Measurements from ENCODE around the gene FIBP.

FIBP gene

DNA sequence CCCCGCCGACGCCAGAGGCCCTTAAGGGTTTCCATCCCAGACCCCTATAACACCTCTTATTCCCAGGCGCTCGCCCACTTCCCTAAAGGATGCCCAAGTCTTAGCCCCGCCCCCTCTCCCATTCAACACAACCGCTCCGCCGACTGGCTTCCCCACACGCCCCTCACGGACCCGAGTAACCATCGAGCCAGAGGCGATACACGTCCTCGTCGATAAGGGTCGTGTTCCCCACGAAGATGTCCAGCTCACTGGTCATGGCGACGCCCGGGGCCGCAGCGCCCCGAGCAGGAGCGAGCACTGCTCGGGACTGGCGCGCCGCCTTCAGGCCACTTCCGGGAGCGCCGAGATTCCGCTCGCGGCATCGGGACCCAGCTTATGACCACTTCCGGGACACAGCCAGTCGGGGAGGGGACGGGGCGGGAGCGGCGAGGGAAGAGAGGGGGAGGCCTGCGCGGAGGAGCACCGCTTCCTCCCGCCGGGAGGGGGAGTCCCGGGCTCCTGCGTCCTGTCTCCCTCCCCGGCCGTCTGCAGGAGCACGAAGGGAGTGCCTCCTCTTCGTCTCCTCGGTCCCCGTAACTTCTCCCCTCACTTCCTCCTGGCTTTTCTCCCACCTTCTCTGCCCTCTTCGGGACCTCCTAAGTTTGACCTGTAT lies at the start of gene FIBP:
TSS of gene FIBP (minus strand) at position 309 of the 652 bp plus-strand sequence. CDS start at position 256, 53 bp downstream.
- DNase-seq (ENCODE audit: low spot score), result peak; percentile 97

DNA sequence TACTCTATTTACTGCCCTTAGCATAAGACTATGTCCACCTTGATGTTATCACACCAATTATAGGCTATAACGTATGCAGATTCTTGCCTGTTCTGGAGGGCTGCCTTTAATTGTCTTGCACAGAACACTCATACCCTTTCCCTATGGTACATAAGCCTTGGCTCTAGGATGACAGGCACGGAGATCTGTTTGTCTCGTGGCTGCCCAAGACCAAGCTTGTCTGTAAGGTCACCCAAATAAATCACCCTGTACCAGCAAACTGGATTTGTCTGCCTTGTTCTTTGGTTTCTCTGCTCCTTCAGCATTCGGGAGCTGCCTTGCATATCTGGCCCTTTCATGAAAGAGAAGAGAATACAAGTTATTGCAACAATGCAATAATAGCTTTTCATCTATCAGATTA lies 49.5 kb upstream of the FIBP start:
- DNase-seq (ENCODE audit: low spot score), result no peak

DNA sequence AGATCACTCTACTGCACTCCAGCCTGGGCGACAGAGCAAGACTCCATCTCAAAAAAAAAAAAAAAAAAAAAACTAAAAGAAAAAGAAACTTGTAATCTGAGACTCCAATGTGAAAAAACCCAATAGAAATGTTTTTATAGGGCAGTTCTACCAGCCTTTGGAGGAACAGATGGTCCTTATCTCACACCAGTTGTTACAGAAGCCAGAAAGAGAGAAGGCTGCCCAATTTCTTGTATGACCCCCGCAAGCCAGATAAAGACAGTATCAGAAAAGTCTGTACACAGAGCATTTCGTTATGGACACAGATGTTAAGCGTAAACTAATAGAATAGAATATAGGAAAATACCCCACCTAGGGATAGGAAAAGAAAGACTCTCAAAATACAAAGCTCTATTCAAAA lies 45.7 kb upstream of the FIBP start:
- DNase-seq (ENCODE audit: low spot score), result no peak

DNA sequence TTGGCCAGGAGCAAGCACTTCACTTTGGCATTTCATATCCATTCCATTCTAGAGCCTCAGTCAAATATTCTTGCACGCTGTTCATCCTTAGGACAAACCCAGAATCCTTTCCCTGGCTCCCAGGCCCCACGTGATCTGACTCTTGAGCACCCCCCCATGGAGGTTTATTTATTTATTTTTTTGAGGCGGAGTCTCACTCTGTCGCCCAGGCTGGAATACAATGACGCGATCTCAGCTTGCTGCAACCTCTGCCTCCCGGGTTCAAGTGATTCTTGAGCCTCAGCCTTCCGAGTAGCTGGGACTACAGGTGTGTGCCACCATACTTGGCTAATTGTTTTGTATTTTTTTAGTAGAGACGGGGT lies 44.3 kb upstream of the FIBP start:
- peak; percentile 47 for DNase-seq (ENCODE audit: low spot score)

DNA sequence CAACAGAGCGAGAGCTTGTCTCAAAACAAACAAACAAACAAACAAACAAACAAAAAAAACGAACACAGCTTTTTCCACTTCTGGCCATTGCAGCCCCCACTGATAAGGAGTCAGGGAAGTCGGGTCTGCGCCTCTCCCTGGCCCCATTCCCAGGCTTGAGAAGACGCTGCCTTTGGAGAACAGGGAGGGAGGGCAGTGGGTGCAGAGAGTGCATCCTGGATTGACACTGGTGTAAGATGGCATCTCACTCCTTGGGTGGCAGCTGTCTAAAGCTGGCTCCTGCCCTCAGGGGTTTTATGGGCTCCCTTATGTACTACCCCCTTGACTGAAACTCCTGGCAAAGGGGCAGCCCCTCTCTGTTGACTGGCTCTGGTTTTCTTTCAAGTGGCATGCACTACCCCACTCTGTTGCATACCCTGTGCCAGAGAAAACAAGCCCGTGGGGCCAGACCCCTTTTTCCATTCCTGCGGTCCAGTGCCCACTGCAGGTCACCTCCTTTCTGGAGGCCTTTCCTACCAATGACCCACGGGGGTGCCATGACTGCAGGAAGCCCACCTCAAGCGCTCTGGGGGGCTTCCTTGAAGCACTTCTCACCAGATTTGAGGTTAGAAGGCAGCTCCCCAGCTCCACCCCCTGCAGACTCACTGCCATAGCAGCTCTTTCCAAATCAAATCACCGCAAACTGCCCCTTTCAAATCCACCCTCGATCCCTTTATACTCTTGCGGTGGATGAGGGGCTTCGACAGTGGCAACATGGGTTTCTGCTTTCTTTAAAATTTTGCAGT lies 43.7 kb upstream of the FIBP start:
- no peak for DNase-seq (ENCODE audit: low spot score)

DNA sequence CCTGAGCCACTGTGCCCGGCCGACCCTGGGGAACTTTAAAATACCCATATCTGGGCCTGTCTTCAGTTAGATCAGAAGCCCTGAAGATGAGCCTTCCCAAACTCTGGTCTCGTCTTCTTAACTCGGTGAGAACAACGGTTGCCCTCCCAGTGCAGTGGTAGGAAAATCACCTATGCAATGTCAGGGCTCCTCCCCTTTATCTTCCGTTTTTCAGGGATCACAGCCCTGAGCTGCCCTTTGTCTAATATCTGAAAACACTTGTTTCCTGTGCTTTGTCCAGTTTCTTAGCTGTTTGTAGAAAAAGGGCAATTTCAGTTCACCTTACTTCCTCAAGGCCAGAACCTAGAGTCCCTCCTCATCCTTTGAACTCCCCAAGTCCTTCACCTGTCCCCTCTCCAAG lies 40.4 kb upstream of the FIBP start:
- no peak for DNase-seq (ENCODE audit: low spot score)

DNA sequence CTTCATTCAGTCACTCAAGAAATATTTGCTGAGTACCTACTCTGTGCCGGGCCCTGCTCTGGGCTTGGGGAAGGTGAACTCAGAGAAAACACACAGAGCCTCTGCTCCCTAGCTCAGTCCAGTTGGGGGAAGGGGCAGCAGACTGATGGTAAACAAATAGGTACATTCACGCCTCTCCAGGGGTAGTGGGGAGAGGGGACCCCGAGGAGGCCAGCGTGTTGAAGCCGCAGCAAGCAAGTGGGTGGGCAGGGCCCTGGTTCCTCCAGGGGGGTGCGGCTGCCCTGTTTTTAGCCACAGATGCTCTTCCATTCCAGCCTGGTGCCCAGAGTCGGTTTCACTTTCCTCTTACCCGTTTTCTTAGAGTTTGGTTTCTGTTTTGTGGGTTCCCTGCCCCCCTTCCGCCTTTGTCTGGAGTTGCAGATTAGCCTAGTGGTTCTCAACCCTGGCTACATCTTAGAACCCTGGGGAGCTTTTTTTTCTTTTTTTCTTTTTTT lies 39.7 kb upstream of the FIBP start:
- no peak for DNase-seq (ENCODE audit: low spot score)

DNA sequence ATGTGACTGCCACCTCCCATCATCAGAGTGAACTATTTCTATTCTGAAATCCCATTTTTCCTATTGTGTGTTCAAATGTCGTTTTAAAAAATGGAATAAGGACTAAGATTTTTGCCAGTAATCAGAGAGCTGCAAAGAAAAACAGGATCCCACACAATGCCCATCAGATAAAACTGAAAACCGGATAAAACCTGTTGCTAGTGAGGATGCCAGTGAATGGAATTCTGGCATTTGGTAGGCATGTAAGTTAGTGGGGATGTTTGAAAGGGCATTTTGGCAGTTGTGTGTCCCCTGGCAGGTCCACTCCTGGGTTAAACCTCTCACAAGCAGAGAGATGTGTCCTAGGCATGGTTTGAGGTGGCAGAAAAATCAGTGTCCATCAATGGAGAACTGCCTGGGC lies 37.1 kb upstream of the FIBP start:
- DNase-seq (ENCODE audit: low spot score), result no peak

DNA sequence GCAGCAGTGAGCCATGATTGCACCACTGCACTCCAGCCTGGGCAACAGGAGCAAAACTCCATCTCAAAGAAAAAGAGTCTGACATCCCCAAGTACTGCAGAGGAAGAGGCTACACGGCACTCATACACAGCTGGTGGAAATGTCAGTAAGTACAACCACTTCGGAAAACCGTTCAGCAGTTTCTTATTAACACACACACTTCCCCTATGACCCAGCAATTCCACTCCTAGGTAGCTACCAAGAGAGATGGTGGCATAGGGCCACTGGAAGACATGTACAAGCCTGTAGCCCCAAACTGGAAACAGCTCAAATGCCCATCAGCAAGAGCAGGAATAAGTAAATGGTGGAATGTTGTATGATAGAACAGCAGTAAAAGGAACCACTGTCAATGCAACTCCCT lies 34.3 kb upstream of the FIBP start:
- DNase-seq (ENCODE audit: low spot score), result no peak

DNA sequence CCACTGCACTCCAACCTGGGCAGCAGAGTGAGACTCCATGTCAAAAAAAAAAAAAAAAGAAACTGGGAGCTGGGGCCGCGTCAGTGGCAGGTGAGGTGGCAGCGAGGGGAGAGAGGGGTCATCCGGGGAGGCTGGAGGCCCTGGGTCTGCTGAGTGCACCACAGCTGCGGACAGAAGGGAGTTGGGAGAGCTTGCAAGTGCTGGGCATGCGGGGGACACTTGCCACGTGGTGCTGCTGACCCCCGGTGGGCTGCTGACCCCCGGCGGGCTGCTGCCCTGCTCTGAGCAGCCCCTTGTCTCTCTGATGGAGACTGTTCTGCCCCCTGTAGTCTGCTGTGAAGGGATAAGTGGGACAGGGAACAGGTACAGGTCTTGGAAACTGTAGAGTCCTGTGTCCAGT lies 33.6 kb upstream of the FIBP start:
- no peak for DNase-seq (ENCODE audit: low spot score)

DNA sequence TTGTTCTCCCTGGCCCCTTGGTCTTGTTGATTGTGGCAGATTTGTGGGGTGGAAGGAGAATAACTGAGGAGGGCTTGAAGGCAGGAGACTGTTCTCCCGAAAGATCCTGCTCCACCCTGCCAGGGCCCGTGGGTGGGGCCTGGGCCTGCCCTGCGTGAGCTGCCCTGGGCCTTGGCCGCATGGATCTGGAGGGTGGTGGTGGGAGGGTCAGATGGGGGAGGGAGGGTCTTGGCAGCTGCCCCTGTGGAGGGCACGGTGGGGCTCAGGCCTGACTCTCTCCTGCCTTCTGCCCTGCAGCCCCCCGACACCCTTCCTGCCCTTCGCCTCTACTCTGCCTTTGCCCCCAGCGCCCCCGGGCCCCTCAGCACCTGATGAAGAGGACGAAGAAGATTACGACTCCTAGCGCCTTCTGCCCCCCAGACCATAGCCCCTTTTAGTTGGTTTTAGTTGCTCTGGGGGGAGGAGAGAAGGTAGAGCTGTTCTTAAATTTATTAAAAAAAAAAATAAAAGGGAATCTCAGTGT lies 32.8 kb upstream of the FIBP start:
- DNase-seq (ENCODE audit: low spot score), result no peak

DNA sequence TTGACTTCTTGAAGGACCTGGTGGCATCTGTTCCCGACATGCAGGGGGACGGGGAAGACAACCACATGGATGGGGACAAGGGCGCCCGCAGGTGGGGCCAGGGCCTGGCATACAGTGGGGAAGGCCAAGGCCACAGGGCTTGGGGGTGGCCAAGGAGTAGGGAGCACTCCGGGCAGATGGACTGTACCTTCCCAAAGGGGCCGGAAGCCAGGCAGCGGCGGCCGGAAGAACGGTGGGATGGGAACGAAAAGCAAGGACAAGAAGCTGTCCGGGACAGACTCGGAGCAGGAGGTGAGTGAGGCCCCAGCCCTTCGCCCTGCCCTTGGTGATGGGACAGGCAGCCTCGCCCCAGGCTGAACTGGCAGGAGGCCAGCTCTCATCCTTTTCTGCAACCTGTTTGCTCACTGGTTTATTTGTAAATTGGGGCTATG lies 32.1 kb upstream of the FIBP start:
- no peak for DNase-seq (ENCODE audit: low spot score)

DNA sequence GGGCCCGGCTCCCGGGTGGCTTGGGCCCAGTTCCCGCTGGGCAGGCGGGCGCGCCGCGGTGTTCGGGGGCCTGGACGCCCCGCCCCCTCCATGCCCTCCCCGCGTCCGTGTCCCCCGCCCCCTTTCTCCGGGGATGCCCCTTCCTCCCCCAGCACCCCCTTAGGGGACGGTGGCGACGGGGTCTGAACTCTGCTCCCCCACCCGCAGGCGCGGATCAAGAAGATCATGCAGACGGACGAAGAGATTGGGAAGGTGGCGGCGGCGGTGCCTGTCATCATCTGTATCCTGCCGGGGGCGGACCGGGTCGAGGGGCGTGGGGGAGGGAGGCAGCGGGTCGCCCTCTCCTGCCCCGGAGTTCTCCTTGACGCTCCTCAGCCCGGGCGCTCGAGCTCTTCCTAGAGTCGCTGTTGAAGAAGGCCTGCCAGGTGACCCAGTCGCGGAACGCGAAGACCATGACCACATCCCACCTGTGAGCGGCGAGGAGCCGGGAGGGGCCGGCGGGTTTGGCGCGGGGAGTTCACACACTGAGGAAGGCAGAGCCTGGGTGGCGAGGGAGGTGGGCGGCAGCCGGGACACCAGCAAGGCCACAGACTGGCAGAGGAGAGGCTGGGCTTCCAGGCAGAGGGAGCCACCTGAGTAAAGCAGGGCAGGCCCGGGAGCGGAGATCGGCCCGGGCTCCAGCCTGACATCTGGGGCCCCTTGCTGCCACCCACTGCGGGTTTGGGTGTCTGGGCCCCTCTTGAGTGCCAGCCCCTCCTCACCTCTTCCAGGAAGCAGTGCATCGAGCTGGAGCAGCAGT lies 31.5 kb upstream of the FIBP start:
- DNase-seq (ENCODE audit: low spot score), result no peak

DNA sequence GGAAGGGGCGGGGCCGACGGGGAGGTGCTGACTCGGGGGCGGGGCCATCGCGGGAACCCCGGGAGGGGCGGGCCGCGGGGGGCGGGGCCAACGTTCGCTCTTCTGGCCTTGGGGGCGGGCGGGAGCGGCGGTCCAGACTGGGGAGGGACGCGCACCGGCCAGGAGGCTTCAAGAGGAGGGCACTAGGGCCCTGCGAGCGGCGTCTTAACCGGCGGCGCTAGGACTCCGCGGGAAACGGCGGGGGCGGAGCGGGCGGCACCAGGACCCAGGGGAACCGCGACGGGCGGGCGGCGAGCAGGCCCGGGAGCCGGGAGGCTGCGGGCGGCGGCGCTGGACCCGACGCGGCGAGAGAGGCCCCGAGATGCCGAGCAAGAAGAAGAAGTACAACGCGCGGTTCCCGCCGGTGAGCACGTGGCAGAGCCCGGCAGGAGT lies 30.9 kb upstream of the FIBP start, which contains the start of gene DRAP1:
TSS of gene DRAP1 (plus strand) at position 286 of the 432 bp plus-strand sequence. CDS start at position 362, 76 bp downstream.
- DNase-seq (ENCODE audit: low spot score), result peak; percentile 98

DNA sequence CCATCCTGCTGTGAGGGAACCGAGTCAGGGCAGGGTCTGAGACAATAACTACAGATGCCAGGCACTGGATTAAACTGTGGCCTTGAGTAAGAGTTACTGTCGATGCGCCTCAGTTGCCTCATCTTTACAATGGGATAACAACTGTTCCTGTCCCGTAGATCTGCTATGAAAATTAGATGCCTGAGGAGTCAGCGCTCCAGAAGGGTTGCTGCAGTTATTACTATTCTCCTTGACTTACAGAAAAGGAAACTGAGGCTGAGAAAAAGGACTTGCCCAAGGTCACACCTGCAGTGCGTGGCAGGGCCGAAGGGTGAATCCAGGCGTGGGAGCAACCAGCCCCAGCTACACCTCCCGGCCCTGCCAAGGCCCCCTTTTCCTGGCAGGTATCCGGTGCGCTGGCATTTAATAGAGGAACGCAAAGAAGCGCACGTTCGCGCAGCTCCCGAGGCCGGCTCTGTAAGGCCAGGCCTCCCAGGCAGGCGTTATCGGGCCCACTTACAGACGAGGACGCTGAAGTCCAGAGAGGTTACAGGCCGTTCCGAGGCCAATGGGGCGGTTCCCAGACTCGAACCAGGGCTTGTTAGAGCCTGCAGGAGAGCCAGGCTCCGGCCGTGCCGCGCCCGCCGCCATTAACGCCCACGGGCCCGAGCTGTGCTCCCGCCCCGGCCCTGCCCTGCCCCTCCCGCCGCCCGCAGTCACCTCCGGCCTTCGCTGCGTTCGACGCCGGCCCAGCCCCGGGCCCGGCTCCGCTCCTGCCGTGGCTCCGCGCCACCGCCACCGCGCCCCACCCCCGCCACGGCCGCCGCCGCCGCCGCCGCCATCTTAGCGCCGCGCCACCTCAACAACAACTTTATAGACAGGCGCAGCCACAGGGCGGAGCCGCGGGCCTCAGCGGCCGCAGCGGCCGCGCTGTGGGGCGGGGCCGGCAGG lies 30.2 kb upstream of the FIBP start, which contains the start of gene C11orf68:
TSS of gene C11orf68 (minus strand) at position 852 of the 930 bp plus-strand sequence. CDS start at position 821, 31 bp downstream.
- no peak for DNase-seq (ENCODE audit: low spot score)

DNA sequence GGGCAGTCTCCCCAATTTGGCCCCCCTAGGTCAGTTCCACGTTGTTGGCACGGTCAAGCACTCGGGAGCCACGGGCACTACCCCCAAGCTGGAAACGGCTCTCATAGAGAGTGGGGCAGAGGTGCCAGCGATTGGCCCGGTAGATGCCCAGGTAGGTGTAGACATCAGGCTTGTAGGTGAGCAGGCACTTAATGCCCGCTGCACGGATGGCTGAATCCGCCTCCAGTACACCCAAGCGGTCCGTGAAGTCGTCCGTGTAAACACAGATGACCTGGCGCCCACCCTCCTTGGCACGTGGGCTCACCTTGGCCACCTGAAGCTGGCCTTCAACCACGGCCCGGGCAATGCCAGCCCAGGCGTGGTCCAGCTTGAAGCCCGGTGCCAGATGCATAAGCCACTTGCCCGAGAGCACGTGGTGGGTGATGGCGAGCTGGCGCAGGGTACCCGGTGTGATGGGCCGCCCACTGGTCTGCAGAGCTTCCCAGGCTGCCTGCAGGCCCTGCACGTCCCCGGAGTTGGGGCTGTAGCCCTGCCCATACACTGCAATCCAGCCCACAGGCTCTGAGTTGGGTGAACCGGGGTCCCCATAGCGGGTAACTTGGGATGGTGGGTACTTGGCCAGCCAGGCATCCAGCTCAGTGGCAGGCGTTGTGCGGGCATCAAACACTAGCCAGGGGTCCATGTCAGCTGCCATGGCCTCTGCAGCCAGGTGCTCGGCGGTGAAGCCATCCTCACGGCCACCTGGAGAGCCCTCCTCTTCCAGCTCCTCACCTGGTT lies 29.4 kb upstream of the FIBP start:
- DNase-seq (ENCODE audit: low spot score), result no peak

DNA sequence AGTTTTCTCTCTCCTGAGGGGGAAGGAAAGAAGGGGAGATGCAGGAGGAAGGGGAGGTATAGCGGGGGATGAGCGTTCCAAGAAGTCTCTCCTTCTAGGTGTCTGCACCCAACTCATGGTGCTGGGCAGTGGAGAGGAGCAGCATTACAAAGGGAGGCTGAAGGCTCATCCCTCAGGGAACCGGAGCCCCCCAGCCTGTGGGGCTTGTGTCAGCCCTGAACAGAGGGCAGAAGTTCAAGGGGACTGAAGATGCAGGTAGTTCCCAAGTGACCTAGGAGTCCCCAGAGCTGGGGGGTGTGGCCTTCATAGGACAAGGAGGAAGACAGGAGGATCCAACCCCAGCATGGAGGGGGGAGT lies 28.8 kb upstream of the FIBP start:
- DNase-seq (ENCODE audit: low spot score), result no peak

DNA sequence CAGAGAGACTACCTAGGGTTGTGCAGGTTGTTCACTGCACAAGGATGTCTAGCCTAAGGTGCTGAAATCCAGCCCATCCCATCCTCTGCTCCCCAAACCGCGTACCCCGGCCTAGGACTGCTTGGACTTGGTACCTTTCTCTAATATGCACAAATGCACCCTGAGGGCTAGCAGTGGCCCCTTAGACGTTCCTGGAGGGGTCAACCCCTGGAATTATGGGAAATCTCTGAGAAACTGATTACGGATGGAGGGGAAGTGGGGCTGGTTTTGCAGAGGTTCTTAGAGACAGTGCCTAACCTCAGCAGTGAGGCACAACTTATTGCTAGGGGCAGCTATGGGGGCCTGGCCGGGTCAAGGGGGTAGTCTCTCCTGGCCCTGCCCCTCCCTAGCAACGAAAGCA lies 28.1 kb upstream of the FIBP start:
- no peak for DNase-seq (ENCODE audit: low spot score)

DNA sequence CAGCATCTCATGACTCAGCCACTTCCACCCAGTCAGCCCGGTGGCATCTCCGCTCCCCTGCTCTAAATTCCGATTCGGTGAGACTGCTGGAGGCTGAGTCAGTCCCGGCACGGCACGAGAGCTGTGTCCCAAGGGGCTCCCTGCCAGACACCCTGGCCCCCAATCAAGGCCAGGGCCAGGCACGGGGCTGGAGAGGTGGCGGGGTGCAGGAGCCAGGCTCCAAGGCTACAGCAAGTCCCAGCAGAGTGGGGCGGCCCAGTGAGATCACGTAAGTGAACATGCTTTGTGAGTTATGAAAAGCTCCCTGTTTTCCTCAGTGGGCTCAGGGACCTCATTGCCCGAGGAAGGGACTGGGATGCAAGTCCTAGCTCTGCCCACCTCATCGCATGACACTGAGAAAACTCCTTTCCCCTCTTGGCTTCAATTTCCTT lies 27.6 kb upstream of the FIBP start:
- peak; percentile 96 for DNase-seq (ENCODE audit: low spot score)

DNA sequence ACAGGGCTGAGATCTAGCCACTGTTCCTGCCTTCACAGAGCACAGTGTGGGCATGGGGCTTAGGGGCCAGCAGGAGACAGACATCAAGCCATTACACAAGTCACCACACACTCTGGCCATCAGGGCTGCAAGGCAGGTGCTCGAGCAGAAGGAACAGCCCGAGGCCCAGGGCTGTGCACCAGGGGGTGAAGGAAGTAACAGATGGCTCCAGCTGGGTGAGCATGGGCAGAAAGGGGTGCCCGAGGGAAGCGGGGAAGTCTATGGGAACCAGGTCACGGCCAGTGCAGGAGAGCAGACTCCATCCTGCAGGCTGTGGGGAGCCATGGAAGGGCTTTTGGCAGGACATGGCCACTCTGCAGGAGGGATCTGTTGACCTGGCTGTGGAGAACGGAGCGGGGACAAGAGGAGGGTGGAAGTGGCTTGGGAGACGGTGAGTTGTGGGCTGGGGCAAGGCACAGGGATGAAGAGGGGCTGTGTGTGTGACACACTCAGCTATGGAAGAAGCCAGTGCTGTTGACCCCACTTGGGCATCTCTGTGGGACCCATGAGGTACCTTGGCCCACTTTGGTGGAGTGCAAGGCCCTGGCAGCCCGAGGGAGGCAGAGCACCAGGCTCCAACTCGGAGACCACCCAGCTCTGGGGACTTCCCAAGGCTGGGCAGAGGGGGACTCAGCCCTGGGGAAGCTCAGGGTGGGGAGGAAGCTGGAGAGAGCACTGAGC lies 27.0 kb upstream of the FIBP start:
- DNase-seq (ENCODE audit: low spot score), result no peak

Measured in AG08395 (cell line).